ENCODE measurements around the gene AKT2.

AKT2 gene

DNA sequence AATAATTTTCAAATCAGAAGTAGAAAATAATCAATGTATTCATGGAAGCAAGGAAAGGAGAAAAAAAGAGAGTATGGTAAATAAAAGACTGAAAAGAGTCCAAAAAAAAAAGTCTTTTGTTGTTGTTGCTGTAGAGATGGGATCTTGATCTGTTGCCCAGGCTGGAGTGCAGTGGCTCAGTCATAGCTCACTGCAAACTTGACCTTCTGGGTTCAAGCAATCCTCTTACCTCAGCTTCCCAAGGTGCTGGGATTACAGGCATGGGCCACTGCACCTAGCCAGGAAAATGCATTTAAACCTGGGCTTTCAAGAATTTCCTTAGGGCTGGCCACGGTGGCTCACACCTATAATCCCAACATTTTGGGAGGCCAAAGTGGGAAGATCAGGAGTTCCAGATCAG, 100.9 kb downstream of the AKT2 start:
- DNase-seq (ENCODE audit: low spot score): no peak
